ENCODE data around the gene MKRN1.
"Not testable (repeated sequence)": the region's sequence is repeated elsewhere in the genome, so short reads cannot be mapped to it uniquely, and the experiment has no call there.

Gene MKRN1

GRCh38 chr7:140506788-140507464, 27.6 kb upstream of the MKRN1 start:
- TF ChIP-seq CTCF (IDR thresholded peaks at IDR 0.05; ENCODE audit: insufficient read depth, low read length, missing control alignments), result peak; percentile 20
- H3K4me3 ChIP-seq (ENCODE audit: low read depth, low read length), result no peak overlapping the region
- ChIA-PET CTCF (interaction anchor here (1.7 to 2.9 kb wide), 4 partner anchors 10 to 146 kb away, joined by 3 to 25 read pairs (median 12); no protein-coding TSS in a partner anchor), POLR2A (no interaction called here)
- peak; percentile 68 for DNase-seq (ENCODE audit: low read depth, low spot score)

DNA sequence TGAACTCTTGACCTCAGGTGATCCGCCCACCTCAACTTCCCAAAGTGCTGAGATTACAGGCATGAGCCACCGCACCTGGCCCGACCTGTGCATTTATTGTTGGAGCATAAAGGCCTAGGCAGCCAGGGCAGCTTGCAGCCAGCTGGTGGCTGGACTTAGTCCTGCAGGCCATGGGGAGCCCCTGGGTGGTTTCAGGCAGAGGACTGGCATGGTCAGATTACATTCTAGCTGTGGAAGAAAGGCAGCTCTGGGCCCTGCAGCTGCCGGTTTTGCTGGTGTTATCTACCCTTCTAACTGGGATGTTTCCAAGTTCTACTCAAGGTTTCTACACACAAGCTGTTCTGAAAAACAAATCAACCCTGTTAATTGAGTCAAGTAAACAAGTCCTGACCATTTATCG, 22.7 kb upstream of the MKRN1 start:
- no peak for DNase-seq (ENCODE audit: low read depth, low spot score)
- H3K4me3 ChIP-seq (ENCODE audit: low read depth, low read length), result no peak overlapping the region
- POLR2A ChIA-PET, result no interaction called here
- CTCF ChIA-PET, result interaction anchor here (0.6 to 3.4 kb wide), 8 partner anchors 9 to 151 kb away, joined by 3 to 17 read pairs (median 4); no protein-coding TSS in a partner anchor
- TF ChIP-seq CTCF (IDR thresholded peaks at IDR 0.05; ENCODE audit: insufficient read depth, low read length, missing control alignments), result no peak

GRCh38 chr7:140497807-140498206, 18.5 kb upstream of the MKRN1 start:
- DNase-seq (ENCODE audit: low read depth, low spot score); POLR2A ChIA-PET; H3K4me3 ChIP-seq (ENCODE audit: low read depth, low read length): not testable (repeated sequence)
- CTCF ChIA-PET, result interaction anchor here (1.1 to 1.3 kb wide), 2 partner anchors 10 to 156 kb away, joined by 4 to 5 read pairs; no protein-coding TSS in a partner anchor

DNA sequence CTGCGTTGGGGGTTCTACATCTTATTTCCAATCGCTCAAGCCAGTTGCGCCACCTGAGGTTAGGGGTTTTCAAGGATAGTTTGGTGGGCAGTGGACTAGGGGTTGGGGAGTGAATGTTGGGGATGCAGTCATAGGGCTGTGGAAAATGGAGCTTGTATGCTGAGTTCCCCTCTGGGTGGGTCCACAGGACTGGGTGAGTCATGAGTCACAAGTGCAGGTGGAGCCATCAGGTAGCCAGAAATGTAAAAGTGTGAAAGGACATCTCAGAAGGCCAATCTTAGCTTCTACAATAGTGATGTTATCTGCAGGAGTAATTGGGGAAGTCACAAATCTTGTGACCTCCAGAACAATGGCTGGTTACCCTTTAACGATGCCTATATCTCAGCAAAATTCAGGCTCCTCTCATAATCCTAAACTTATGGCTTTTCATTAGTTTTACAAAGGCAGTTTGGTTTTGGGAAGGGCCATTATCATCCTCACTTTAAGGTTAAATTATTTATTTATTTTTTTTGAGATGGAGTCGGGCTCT, 18.0 kb upstream of the MKRN1 start:
- ChIA-PET POLR2A (no interaction called here), CTCF (interaction anchor here (1.1 to 1.3 kb wide), 2 partner anchors 9 to 156 kb away, joined by 4 to 5 read pairs; no protein-coding TSS in a partner anchor)
- H3K4me3 ChIP-seq (ENCODE audit: low read depth, low read length), result no peak overlapping the region
- no peak for TF ChIP-seq CTCF (IDR thresholded peaks at IDR 0.05; ENCODE audit: insufficient read depth, low read length, missing control alignments)
- no peak for DNase-seq (ENCODE audit: low read depth, low spot score)

DNA sequence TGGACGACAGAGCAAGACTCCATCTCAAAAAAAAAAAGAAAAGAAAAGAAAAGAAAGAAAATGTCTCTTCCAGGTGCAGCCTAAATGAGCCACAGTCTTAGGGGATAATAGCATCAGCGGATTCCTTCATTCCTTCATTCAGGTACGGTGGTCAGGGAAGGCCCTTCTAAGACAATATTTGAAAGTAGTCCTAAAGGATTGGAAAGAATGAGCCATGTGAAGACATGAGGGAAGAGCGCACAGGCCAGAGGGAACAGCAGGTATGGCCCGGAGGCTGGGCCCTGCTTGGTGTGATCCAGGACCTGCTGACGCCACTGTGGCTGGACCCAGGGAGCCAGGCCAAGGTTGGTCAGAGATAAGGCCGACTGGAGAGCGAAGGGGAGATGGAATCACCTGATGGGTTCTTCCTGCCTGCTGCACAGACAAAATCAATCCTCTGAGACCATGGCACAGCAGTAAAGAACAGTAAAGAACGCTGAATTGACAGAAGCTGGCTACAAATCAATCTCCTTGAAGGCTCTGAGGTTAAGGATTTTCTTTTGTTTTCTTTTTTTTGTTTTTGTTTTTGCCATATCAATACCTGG, 16.3 kb upstream of the MKRN1 start:
- POLR2A ChIA-PET, result no interaction called here
- CTCF ChIA-PET, result interaction anchor here (0.6 kb wide), 1 partner anchor 154 kb away, joined by 3 read pairs; no protein-coding TSS in a partner anchor
- no peak for DNase-seq (ENCODE audit: low read depth, low spot score)
- no peak for TF ChIP-seq CTCF (IDR thresholded peaks at IDR 0.05; ENCODE audit: insufficient read depth, low read length, missing control alignments)
- no peak overlapping the region for H3K4me3 ChIP-seq (ENCODE audit: low read depth, low read length)

DNA sequence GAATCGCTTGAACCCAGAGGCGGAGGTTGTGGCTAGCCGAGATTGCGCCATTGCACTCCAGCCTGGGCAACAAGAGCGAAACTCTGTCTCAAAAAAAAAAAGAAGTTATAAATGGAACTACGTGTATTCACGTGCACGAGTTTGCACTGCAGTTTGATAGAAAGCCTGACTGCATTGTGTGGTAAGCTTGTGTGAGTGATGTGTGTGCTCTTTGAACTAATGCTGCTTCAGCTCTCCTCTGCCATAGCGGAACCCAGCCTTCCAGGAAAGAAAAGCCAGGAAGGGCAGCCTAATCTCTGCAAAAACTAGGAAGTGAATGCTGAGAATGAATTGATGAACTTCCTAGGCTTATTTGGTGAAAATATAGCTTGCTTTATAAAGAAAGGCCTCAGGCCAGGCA, 15.6 kb upstream of the MKRN1 start:
- no peak for TF ChIP-seq CTCF (IDR thresholded peaks at IDR 0.05; ENCODE audit: insufficient read depth, low read length, missing control alignments)
- no peak for DNase-seq (ENCODE audit: low read depth, low spot score)
- H3K4me3 ChIP-seq (ENCODE audit: low read depth, low read length), result no peak overlapping the region
- CTCF ChIA-PET, result no interaction called here
- POLR2A ChIA-PET, result no interaction called here
